22Rv1 (cell line): ENCODE results near the gene SCN2A.

Experiments
- ZFX ChIP-seq: fragments of 450-650 bp; IDR thresholded peaks from 2 replicates; pipeline ENCODE4 v1.6.1; 2017; ENCODE audit warnings: antibody characterized with exemption, borderline replicate concordance
- TF ChIP-seq, protein P1 (sequence below): fragments of 450-650 bp; IDR thresholded peaks from 2 replicates; pipeline ENCODE4 v1.5.1; 2017; ENCODE audit warnings: mild to moderate bottlenecking

DNA sequence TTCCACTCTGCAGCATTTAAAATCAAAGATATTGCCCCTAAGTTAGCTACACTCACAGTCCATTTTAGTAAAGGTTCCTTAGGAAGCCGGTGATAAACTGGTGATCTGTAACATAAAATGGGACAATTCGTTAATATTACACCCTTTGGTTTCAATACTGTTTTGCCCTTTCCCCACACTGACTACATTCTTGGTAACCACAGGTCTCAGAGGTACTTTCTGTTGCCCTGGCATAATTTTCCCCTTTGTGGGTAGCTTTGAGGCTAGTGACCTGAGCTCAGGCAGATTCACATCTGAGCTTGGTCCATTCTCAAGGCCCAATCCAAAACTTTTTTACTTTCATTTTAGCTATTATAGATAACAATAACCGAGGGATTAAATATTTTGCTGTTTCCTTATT lies 197.3 kb downstream of the SCN2A start:
- TF ChIP-seq, protein P1, sequence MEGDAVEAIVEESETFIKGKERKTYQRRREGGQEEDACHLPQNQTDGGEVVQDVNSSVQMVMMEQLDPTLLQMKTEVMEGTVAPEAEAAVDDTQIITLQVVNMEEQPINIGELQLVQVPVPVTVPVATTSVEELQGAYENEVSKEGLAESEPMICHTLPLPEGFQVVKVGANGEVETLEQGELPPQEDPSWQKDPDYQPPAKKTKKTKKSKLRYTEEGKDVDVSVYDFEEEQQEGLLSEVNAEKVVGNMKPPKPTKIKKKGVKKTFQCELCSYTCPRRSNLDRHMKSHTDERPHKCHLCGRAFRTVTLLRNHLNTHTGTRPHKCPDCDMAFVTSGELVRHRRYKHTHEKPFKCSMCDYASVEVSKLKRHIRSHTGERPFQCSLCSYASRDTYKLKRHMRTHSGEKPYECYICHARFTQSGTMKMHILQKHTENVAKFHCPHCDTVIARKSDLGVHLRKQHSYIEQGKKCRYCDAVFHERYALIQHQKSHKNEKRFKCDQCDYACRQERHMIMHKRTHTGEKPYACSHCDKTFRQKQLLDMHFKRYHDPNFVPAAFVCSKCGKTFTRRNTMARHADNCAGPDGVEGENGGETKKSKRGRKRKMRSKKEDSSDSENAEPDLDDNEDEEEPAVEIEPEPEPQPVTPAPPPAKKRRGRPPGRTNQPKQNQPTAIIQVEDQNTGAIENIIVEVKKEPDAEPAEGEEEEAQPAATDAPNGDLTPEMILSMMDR: no peak
- TF ChIP-seq ZFX: no peak
